Stimulated activated effector memory CD8-positive, alpha-beta T cell treated with anti-CD3 and anti-CD28 coated beads, Interleukin-12 subunit alpha, Interleukin-12 subunit beta, amount 100 ng/mL, for 72 hours (primary cell): ENCODE measurements around the gene IGF2R.
"Not testable (repeated sequence)": the region's sequence is repeated elsewhere in the genome, so short reads cannot be mapped to it uniquely, and the experiment has no call there.

Experiments
- ATAC-seq: fragments of 150-1000 bp; cut with Tn5 transposase; 2 replicates; pipeline ENCODE4 v1.10.0; 2021
- DNase-seq, 2 donors: peaks; one replicate each; pipeline ENCODE4 v3.0.0; 2021 to 2022; ENCODE audit warnings: low spot score in 2 of 2
- H3K27ac Mint-ChIP-seq: one replicate; pipeline ENCODE4 v1.8.0; 2022; ENCODE audit warnings: mild to moderate bottlenecking, mixed read lengths
- H3K36me3 Mint-ChIP-seq: one replicate; pipeline ENCODE4 v1.8.0; 2022; ENCODE audit warnings: mild to moderate bottlenecking, mixed read lengths
- H3K4me1 Mint-ChIP-seq: one replicate; pipeline ENCODE4 v1.8.0; 2022; ENCODE audit warnings: mixed read lengths
- H3K4me3 Mint-ChIP-seq: one replicate; pipeline ENCODE4 v1.8.0; 2022; ENCODE audit warnings: mild to moderate bottlenecking, mixed read lengths
- H3K9me3 Mint-ChIP-seq: one replicate; pipeline ENCODE4 v1.8.0; 2022; ENCODE audit warnings: mixed read lengths

IGF2R gene

GRCh38 chr6:160118620-160119229 lies 149.8 kb downstream of the IGF2R start:
- Mint-ChIP-seq H3K27ac (no peak overlapping the region), H3K4me3 (no peak overlapping the region), H3K4me1 (no peaks in the 10 kb centered on the region), H3K9me3 (no peaks in the 10 kb centered on the region), H3K36me3 (peaks cover 7% of the 10 kb centered on the region)
- DNase-seq (no peak), ATAC-seq (no peak)

GRCh38 chr6:160120087-160120486 lies 151.2 kb downstream of the IGF2R start:
- Mint-ChIP-seq H3K27ac (no peak overlapping the region), H3K4me1 (no peaks in the 10 kb centered on the region), H3K4me3 (no peak overlapping the region), H3K9me3 (no peaks in the 10 kb centered on the region), H3K36me3 (peaks cover 7% of the 10 kb centered on the region)
- DNase-seq: no peak
- ATAC-seq: no peak

GRCh38 chr6:160121558-160121957 lies 152.7 kb downstream of the IGF2R start, which contains the start of gene SLC22A1:
TSS of gene SLC22A1 (plus strand) at chr6:160121815. CDS start at chr6:160121936, 121 bp downstream.
- no peak for DNase-seq
- Mint-ChIP-seq H3K36me3 (peaks cover 7% of the 10 kb centered on the region), H3K4me3 (no peak within 1 kb of the TSS), H3K4me1 (no peaks in the 10 kb centered on the region), H3K9me3 (no peaks in the 10 kb centered on the region), H3K27ac (no peak within 1 kb of the TSS)
- ATAC-seq: no peak

GRCh38 chr6:160121981-160122380 lies 153.1 kb downstream of the IGF2R start:
- no peaks in the 10 kb centered on the region for H3K9me3 Mint-ChIP-seq
- no peak overlapping the region for H3K4me3 Mint-ChIP-seq
- no peak for DNase-seq
- no peaks in the 10 kb centered on the region for H3K4me1 Mint-ChIP-seq
- ATAC-seq: no peak
- H3K27ac Mint-ChIP-seq: no peak overlapping the region
- H3K36me3 Mint-ChIP-seq: peaks cover 7% of the 10 kb centered on the region

- Mint-ChIP-seq H3K4me3 (no peak overlapping the region), H3K4me1 (no peaks in the 10 kb centered on the region), H3K36me3 (peaks cover 7% of the 10 kb centered on the region), H3K9me3 (no peaks in the 10 kb centered on the region), H3K27ac (no peak overlapping the region)
- ATAC-seq (no peak), DNase-seq (no peak)
Observed at GRCh38 chr6:160122744-160123143, 153.9 kb downstream of the IGF2R start.

GRCh38 chr6:160124007-160124406 lies 155.1 kb downstream of the IGF2R start:
- H3K9me3 Mint-ChIP-seq: no peaks in the 10 kb centered on the region
- H3K27ac Mint-ChIP-seq: peak overlapping the region; percentile 55
- H3K36me3 Mint-ChIP-seq: no peaks in the 10 kb centered on the region
- ATAC-seq: no peak
- H3K4me3 Mint-ChIP-seq: no peak overlapping the region
- peaks cover under 1% of the 10 kb centered on the region for H3K4me1 Mint-ChIP-seq
- DNase-seq: no peak

GRCh38 chr6:160124605-160125004 lies 155.7 kb downstream of the IGF2R start:
- no peaks in the 10 kb centered on the region for H3K9me3 Mint-ChIP-seq
- no peaks in the 10 kb centered on the region for H3K36me3 Mint-ChIP-seq
- no peak overlapping the region for H3K4me3 Mint-ChIP-seq
- DNase-seq: no peak
- peak overlapping the region; percentile 16 for H3K27ac Mint-ChIP-seq
- peaks cover 7% of the 10 kb centered on the region for H3K4me1 Mint-ChIP-seq
- no peak for ATAC-seq

GRCh38 chr6:160125105-160125504 lies 156.2 kb downstream of the IGF2R start:
- not testable (repeated sequence) for H3K9me3 Mint-ChIP-seq, H3K4me3 Mint-ChIP-seq, ATAC-seq, H3K27ac Mint-ChIP-seq, H3K4me1 Mint-ChIP-seq, H3K36me3 Mint-ChIP-seq, DNase-seq

GRCh38 chr6:160127270-160128124 lies 158.6 kb downstream of the IGF2R start:
- ATAC-seq (no peak), DNase-seq (no peak)
- H3K9me3 Mint-ChIP-seq: no peaks in the 10 kb centered on the region
- peaks cover 14% of the 10 kb centered on the region for H3K4me1 Mint-ChIP-seq
- peak overlapping the region; percentile 30 for H3K27ac Mint-ChIP-seq
- no peaks in the 10 kb centered on the region for H3K36me3 Mint-ChIP-seq
- H3K4me3 Mint-ChIP-seq: no peak overlapping the region

GRCh38 chr6:160128125-160128683 lies 159.3 kb downstream of the IGF2R start:
- ATAC-seq: no peak
- Mint-ChIP-seq H3K4me3 (no peak overlapping the region), H3K36me3 (no peaks in the 10 kb centered on the region), H3K4me1 (peaks cover 14% of the 10 kb centered on the region), H3K27ac (no peak overlapping the region), H3K9me3 (no peaks in the 10 kb centered on the region)
- DNase-seq: no peak

- no peak overlapping the region for H3K27ac Mint-ChIP-seq
- no peak overlapping the region for H3K4me3 Mint-ChIP-seq
- DNase-seq: no peak
- no peaks in the 10 kb centered on the region for H3K36me3 Mint-ChIP-seq
- H3K4me1 Mint-ChIP-seq: peaks cover 14% of the 10 kb centered on the region
- no peak for ATAC-seq
- H3K9me3 Mint-ChIP-seq: no peaks in the 10 kb centered on the region
Observed at GRCh38 chr6:160128879-160129516, 160.1 kb downstream of the IGF2R start.

- ATAC-seq (no peak), DNase-seq (no peak)
- no peaks in the 10 kb centered on the region for H3K9me3 Mint-ChIP-seq
- no peaks in the 10 kb centered on the region for H3K36me3 Mint-ChIP-seq
- peak overlapping the region; percentile 38 for H3K27ac Mint-ChIP-seq
- peaks cover 14% of the 10 kb centered on the region for H3K4me1 Mint-ChIP-seq
- H3K4me3 Mint-ChIP-seq: no peak overlapping the region
Observed at GRCh38 chr6:160129881-160130615, 161.2 kb downstream of the IGF2R start.

- H3K27ac Mint-ChIP-seq: peak overlapping the region; percentile 38
- H3K4me3 Mint-ChIP-seq: no peak overlapping the region
- no peaks in the 10 kb centered on the region for H3K9me3 Mint-ChIP-seq
- H3K4me1 Mint-ChIP-seq: peaks cover 14% of the 10 kb centered on the region
- DNase-seq: no peak
- no peaks in the 10 kb centered on the region for H3K36me3 Mint-ChIP-seq
- ATAC-seq: no peak
Observed at GRCh38 chr6:160130729-160131484, 162.0 kb downstream of the IGF2R start.

GRCh38 chr6:160131636-160132296 lies 162.9 kb downstream of the IGF2R start:
- H3K4me3 Mint-ChIP-seq: no peak overlapping the region
- H3K36me3 Mint-ChIP-seq: no peaks in the 10 kb centered on the region
- H3K4me1 Mint-ChIP-seq: peaks cover 14% of the 10 kb centered on the region
- peak overlapping the region; percentile 38 for H3K27ac Mint-ChIP-seq
- no peak for ATAC-seq
- DNase-seq: no peak
- no peaks in the 10 kb centered on the region for H3K9me3 Mint-ChIP-seq
